Raji (cell line): ENCODE measurements around the gene MRPL49.

Source experiments
- POLR2A ChIP-seq: IDR thresholded peaks from 2 replicates; pipeline ENCODE4 v1.6.1; 2011; ENCODE audit warnings: low read depth, low read length, control low read depth; ENCODE audit not compliant: insufficient read depth

MRPL49 gene

GRCh38 chr11:65132988-65133700 lies 11.0 kb downstream of the MRPL49 start:
- peak; percentile 99 for TF ChIP-seq POLR2A

- TF ChIP-seq POLR2A, result no peak
Observed at GRCh38 chr11:65133724-65134123, 11.6 kb downstream of the MRPL49 start.

GRCh38 chr11:65134240-65134951 lies 12.3 kb downstream of the MRPL49 start, which contains the start of gene SYVN1:
Gene SYVN1 (minus strand): TSS chr11:65134519. CDS start chr11:65133601, 918 bp downstream.
- TF ChIP-seq POLR2A, result peak; percentile 88

- peak; percentile 90 for TF ChIP-seq POLR2A
Observed at GRCh38 chr11:65134952-65135632, 13.0 kb downstream of the MRPL49 start.

- TF ChIP-seq POLR2A, result no peak
Observed at GRCh38 chr11:65135633-65136145, 13.6 kb downstream of the MRPL49 start.

- no peak for TF ChIP-seq POLR2A
Observed at GRCh38 chr11:65136515-65137096, 14.5 kb downstream of the MRPL49 start.

GRCh38 chr11:65141896-65142494 lies 19.9 kb downstream of the MRPL49 start:
- TF ChIP-seq POLR2A, result no peak

GRCh38 chr11:65147352-65148075 lies 25.4 kb downstream of the MRPL49 start:
- no peak for TF ChIP-seq POLR2A

- no peak for TF ChIP-seq POLR2A
Observed at GRCh38 chr11:65148657-65149056, 26.5 kb downstream of the MRPL49 start.

GRCh38 chr11:65150509-65151299 lies 28.6 kb downstream of the MRPL49 start:
- TF ChIP-seq POLR2A, result no peak

GRCh38 chr11:65151331-65151899 lies 29.3 kb downstream of the MRPL49 start:
- TF ChIP-seq POLR2A, result no peak

GRCh38 chr11:65152122-65152521 lies 30.0 kb downstream of the MRPL49 start:
- no peak for TF ChIP-seq POLR2A

- TF ChIP-seq POLR2A, result no peak
Observed at GRCh38 chr11:65156256-65156655, 34.1 kb downstream of the MRPL49 start.

GRCh38 chr11:65156926-65157325 lies 34.8 kb downstream of the MRPL49 start:
- no peak for TF ChIP-seq POLR2A

GRCh38 chr11:65157336-65157735 lies 35.2 kb downstream of the MRPL49 start:
- no peak for TF ChIP-seq POLR2A
